NCI-H1436 treated with DMSO at 0.1 percent for 48 hours (cell line): Measurements from ENCODE around the gene BCO2.
"Not testable (repeated sequence)": the region's sequence is repeated elsewhere in the genome, so short reads cannot be mapped to it uniquely, and the experiment has no call there.

Experiments
- DNase-seq: peaks from one replicate; lab custom pipeline; 2025; lab: John Stamatoyannopoulos, UW

The BCO2 gene

GRCh38 chr11:112174789-112175598 lies at the start of gene BCO2:
Gene BCO2 (plus strand): TSS chr11:112175512. CDS start chr11:112175602, 90 bp downstream.
- no peak for DNase-seq

- no peak for DNase-seq
Measured at GRCh38 chr11:112127056-112127455, 48.3 kb upstream of the BCO2 start.

- no peak for DNase-seq
Measured at GRCh38 chr11:112128483-112129121, 46.7 kb upstream of the BCO2 start.

- no peak for DNase-seq
Measured at GRCh38 chr11:112129656-112130055, 45.7 kb upstream of the BCO2 start.

GRCh38 chr11:112132737-112133136 lies 42.6 kb upstream of the BCO2 start:
- DNase-seq = no peak

- no peak for DNase-seq
Measured at GRCh38 chr11:112134473-112134872, 40.8 kb upstream of the BCO2 start.

GRCh38 chr11:112143597-112143996 lies 31.7 kb upstream of the BCO2 start:
- no peak for DNase-seq

- no peak for DNase-seq
Measured at GRCh38 chr11:112150517-112150916, 24.8 kb upstream of the BCO2 start.

- no peak for DNase-seq
Measured at GRCh38 chr11:112156153-112156955, 19.0 kb upstream of the BCO2 start.

GRCh38 chr11:112156956-112157766 lies 18.2 kb upstream of the BCO2 start:
- DNase-seq = no peak

- DNase-seq = no peak
Measured at GRCh38 chr11:112159098-112160065, 15.9 kb upstream of the BCO2 start.

- DNase-seq = no peak
Measured at GRCh38 chr11:112160091-112160848, 15.0 kb upstream of the BCO2 start.

GRCh38 chr11:112161012-112161411 lies 14.3 kb upstream of the BCO2 start:
- no peak for DNase-seq

- DNase-seq = not testable (repeated sequence)
Measured at GRCh38 chr11:112162200-112162599, 13.1 kb upstream of the BCO2 start.

GRCh38 chr11:112162761-112163546 lies 12.4 kb upstream of the BCO2 start:
- no peak for DNase-seq

GRCh38 chr11:112163875-112164685 lies 11.2 kb upstream of the BCO2 start, which contains the start of gene IL18:
Gene IL18 (minus strand): TSS chr11:112164094. CDS start chr11:112155053, 9,041 bp downstream.
- DNase-seq = no peak

GRCh38 chr11:112165049-112165448 lies 10.3 kb upstream of the BCO2 start:
- no peak for DNase-seq

- DNase-seq = no peak
Measured at GRCh38 chr11:112166562-112166961, 8.8 kb upstream of the BCO2 start.
